ENCODE measurements around the gene CELSR1. TPM values are rescaled to one million over a fixed set of nuclear protein-coding genes. Genes with fewer than 3 reads are reported as not detected.

Gene CELSR1
- total RNA-seq, 1 experiment from 2014 or later, result 19.6 TPM

DNA sequence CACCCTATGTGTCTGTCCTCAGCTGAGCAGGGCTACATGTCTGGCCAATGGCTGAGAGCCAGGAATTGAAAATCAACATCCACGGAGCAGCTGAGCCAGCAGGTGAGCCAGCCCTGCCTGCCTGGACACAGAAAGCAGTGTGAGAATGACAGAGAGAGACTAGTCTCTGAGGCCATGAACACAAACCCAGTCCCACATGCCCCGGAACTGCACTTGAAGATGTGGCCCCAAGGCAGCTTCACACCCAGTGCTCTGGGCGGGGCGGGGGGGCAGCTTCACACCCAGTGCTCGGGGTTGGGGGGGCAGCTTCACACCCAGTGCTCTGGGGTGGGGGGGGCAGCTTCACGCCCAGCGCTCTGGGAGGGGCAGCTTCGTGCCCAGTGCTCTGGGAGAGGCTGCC, 164.3 kb downstream of the CELSR1 start:
- ChIA-PET POLR2A (no interaction called here), RAD21 (ENCODE audit: low non-redundant PET in 1 of 2, low total read pairs in 2 of 2, uncharacterized antibody in 2 of 2, unreplicated experiment in 2 of 2) (no interaction called here), CTCF (no interaction called here)
- Histone ChIP-seq H3K9me3 (ENCODE audit: control insufficient read depth in 1 of 2, insufficient read depth in 1 of 2, low read depth in 1 of 2, low read length in 2 of 2) (peaks cover 4 to 9% of the 10 kb centered on the region in 2 experiments; a peak in 2 of 4 replicates), H3K36me3 (ENCODE audit: control insufficient read depth in 1 of 2, insufficient read depth in 2 of 2, low read length in 2 of 2) (peaks cover 0 to 10% of the 10 kb centered on the region in 2 experiments; a peak in 1 of 4 replicates), H3K9ac (ENCODE audit: low read length) (no peak overlapping the region), H4K20me1 (ENCODE audit: insufficient read depth) (no peaks in the 10 kb centered on the region), H3K79me2 (ENCODE audit: insufficient read depth, low read length) (no peaks in the 10 kb centered on the region), H3K4me1 (ENCODE audit: control insufficient read depth in 1 of 2, insufficient read depth in 2 of 2, low read length in 2 of 2) (peaks cover 18 to 25% of the 10 kb centered on the region in 2 experiments), H3K4me2 (ENCODE audit: low read length) (no peak overlapping the region), H3K27me3 (ENCODE audit: insufficient read depth, low read length) (no peaks in the 10 kb centered on the region), H3K4me3 (replicated peaks in 1 of 2; ENCODE audit: low read depth in 1 of 2, low read length in 2 of 2) (no peak overlapping the region), H3K9me2 (ENCODE audit: insufficient read depth) (no peaks in the 10 kb centered on the region), H2AFZ (ENCODE audit: low read depth, low read length, poor library complexity, severe bottlenecking) (no peak overlapping the region), H3K27ac (ENCODE audit: low read depth, low read length) (no peak overlapping the region)
- no peak for DNase-seq (ENCODE audit: low read depth, low spot score)
- no peak for TF ChIP-seq YY1 (IDR thresholded peaks at IDR 0.05; ENCODE audit: extremely low read depth, insufficient replicate concordance, low read depth, low read length)
- no peak for TF ChIP-seq ZBTB33 (IDR thresholded peaks at IDR 0.05; ENCODE audit: extremely low read depth, insufficient replicate concordance, low read length)
- TF ChIP-seq EGR1 (IDR thresholded peaks at IDR 0.05; ENCODE audit: low read depth), result no peak
- TF ChIP-seq SP1 (IDR thresholded peaks at IDR 0.05; ENCODE audit: low read depth), result no peak
- TF ChIP-seq RAD21 (IDR thresholded peaks at IDR 0.05; ENCODE audit: low read depth), result no peak
- TF ChIP-seq EZH2phosphoT487 (IDR thresholded peaks at IDR 0.05; ENCODE audit: borderline replicate concordance), result no peak
- TF ChIP-seq CBX3 (IDR thresholded peaks at IDR 0.05; ENCODE audit: low read depth), result no peak
- no peak for TF ChIP-seq FOSL1 (IDR thresholded peaks at IDR 0.05; ENCODE audit: low read depth)
- TF ChIP-seq TCF7L2 (IDR thresholded peaks at IDR 0.05; ENCODE audit: borderline replicate concordance, extremely low read depth, insufficient read depth, insufficient read length), result no peak
- no peak for TF ChIP-seq ATF3 (IDR thresholded peaks at IDR 0.05)
- intact Hi-C loops (cut with micrococcal nuclease), result no loop called here
- no TSS peak for BruUV-seq (replicated peaks)
- ATAC-seq, result no peak
